Measurements from ENCODE around the gene DDX3X.

- TF ChIP-seq FOSL2 (IDR thresholded peaks at IDR 0.05; ENCODE audit: borderline replicate concordance, low read depth), result no peak
- TF ChIP-seq, protein P1, sequence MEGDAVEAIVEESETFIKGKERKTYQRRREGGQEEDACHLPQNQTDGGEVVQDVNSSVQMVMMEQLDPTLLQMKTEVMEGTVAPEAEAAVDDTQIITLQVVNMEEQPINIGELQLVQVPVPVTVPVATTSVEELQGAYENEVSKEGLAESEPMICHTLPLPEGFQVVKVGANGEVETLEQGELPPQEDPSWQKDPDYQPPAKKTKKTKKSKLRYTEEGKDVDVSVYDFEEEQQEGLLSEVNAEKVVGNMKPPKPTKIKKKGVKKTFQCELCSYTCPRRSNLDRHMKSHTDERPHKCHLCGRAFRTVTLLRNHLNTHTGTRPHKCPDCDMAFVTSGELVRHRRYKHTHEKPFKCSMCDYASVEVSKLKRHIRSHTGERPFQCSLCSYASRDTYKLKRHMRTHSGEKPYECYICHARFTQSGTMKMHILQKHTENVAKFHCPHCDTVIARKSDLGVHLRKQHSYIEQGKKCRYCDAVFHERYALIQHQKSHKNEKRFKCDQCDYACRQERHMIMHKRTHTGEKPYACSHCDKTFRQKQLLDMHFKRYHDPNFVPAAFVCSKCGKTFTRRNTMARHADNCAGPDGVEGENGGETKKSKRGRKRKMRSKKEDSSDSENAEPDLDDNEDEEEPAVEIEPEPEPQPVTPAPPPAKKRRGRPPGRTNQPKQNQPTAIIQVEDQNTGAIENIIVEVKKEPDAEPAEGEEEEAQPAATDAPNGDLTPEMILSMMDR (IDR thresholded peaks at IDR 0.05), result no peak
- TF ChIP-seq GATA2 (CRISPR knock-in tag; IDR thresholded peaks at IDR 0.05), result no peak
- no peak for TF ChIP-seq POLR2AphosphoS5 (IDR thresholded peaks at IDR 0.05; ENCODE audit: low read depth, low read length)
- no peak for TF ChIP-seq RAD21 (IDR thresholded peaks at IDR 0.05; ENCODE audit: low read length)
- no peak for TF ChIP-seq USF2 (IDR thresholded peaks at IDR 0.05; ENCODE audit: borderline replicate concordance, low read depth, low read length)
- no peak for TF ChIP-seq MXI1 (IDR thresholded peaks at IDR 0.05; ENCODE audit: low read depth, low read length)
- TF ChIP-seq FOXM1 (IDR thresholded peaks at IDR 0.05; ENCODE audit: low read depth), result no peak
Observed at GRCh38 chrX:41347186-41347585, 13.2 kb downstream of the DDX3X start.
